NB4 (cell line): ENCODE data around the gene NONO.
"Not testable (repeated sequence)": the region's sequence is repeated elsewhere in the genome, so short reads cannot be mapped to it uniquely, and the experiment has no call there.

Experiments used
- CTCF ChIP-seq: IDR thresholded peaks from one replicate; pipeline ENCODE4 v1.5.1; 2012; ENCODE audit warnings: low read depth, low read length
- POLR2A ChIP-seq: IDR thresholded peaks from 2 replicates; pipeline ENCODE4 v1.6.1; 2011; ENCODE audit warnings: mild to moderate bottlenecking; ENCODE audit not compliant: insufficient read length; ENCODE audit errors: extremely low read depth

DNA sequence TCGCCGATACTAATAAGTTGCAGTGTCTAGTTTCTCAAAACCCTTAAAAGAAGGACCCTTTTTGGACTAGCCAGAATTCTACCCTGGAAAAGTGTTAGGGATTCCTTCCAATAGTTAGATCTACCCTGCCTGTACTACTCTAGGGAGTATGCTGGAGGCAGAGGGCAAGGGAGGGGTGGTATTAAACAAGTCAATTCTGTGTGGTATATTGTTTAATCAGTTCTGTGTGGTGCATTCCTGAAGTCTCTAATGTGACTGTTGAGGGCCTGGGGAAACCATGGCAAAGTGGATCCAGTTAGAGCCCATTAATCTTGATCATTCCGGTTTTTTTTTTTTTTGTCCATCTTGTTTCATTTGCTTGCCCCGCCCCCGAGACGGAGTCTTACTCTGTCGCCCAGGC is 16.6 kb downstream of the NONO start:
- not testable (repeated sequence) for TF ChIP-seq CTCF, POLR2A
